HepG2 (cell line): ENCODE data around the gene ZBP1. TPM values are rescaled to one million over a fixed set of nuclear protein-coding genes. Genes with fewer than 3 reads are reported as not detected.

Source experiments
- ARID3A ChIP-seq: IDR thresholded peaks from 2 replicates; pipeline ENCODE4 v1.6.1; 2012; ENCODE audit warnings: low read depth, low read length, improper control_type of control experiment
- CBX2 ChIP-seq, 2 experiments: fragments of 200-600 bp in 1 of 2; sonication (generic); formaldehyde crosslinking in 1 of 2; IDR thresholded peaks; 2 replicates each; pipeline versions ENCODE4 v1.7.0 to v1.8.1; 2018 to 2022; ENCODE audit warnings: low read depth in 2 of 2, low read length in 1 of 2, mild to moderate bottlenecking in 1 of 2, missing genetic modification reagents in 1 of 2
- CCAR2 ChIP-seq: fragments of 200-400 bp; formaldehyde crosslinking; optimal IDR thresholded peaks from 2 replicates; pipeline ENCODE3; 2018; ENCODE audit warnings: low read depth, mild to moderate bottlenecking, low read length, moderate library complexity
- CREB3 ChIP-seq: sonication (generic); formaldehyde crosslinking; IDR thresholded peaks from 2 replicates; pipeline ENCODE4 v1.5.0; 2020; ENCODE audit warnings: missing genetic modification reagents
- E2F1 ChIP-seq: sonication (generic); formaldehyde crosslinking; IDR thresholded peaks from 2 replicates; pipeline ENCODE4 v1.5.0; 2020; ENCODE audit warnings: missing genetic modification reagents
- GFI1 ChIP-seq: sonication (generic); formaldehyde crosslinking; IDR thresholded peaks from 2 replicates; pipeline ENCODE4 v1.5.0; 2020; ENCODE audit warnings: missing genetic modification reagents, mild to moderate bottlenecking, borderline replicate concordance
- HDAC2 ChIP-seq: sonication (generic); formaldehyde crosslinking; IDR thresholded peaks from 2 replicates; pipeline ENCODE4 v1.4.0; 2020; ENCODE audit warnings: missing genetic modification reagents
- HES4 ChIP-seq: sonication (generic); formaldehyde crosslinking; IDR thresholded peaks from 2 replicates; pipeline ENCODE4 v1.9.0; 2021; ENCODE audit warnings: mild to moderate bottlenecking, missing genetic modification reagents, borderline replicate concordance
- NR2F1 ChIP-seq, 2 experiments: fragments of 450-650 bp in 1 of 2; formaldehyde crosslinking in 1 of 2; IDR thresholded peaks; 2 replicates each; pipeline versions ENCODE4 v1.5.0 to v1.6.1; 2016 to 2020; ENCODE audit warnings: mild to moderate bottlenecking in 1 of 2, missing compliant biosample characterization in 1 of 2, missing genetic modification reagents in 1 of 2, moderate library complexity in 1 of 2
- RFXANK ChIP-seq: IDR thresholded peaks from 2 replicates; pipeline ENCODE4 v1.6.1; 2016
- RNF2 ChIP-seq: fragments of 450-650 bp; conservative IDR thresholded peaks from 2 replicates; pipeline ENCODE4 v1.6.1; 2016; ENCODE audit warnings: low read depth
- TFAP4 ChIP-seq: sonication (generic); IDR thresholded peaks from 2 replicates; pipeline ENCODE4 v1.6.1; 2016; ENCODE audit warnings: low read depth, borderline replicate concordance
- ZNF20 ChIP-seq: sonication (generic); formaldehyde crosslinking; IDR thresholded peaks from 2 replicates; pipeline ENCODE4 v1.4.0; 2020; ENCODE audit warnings: mild to moderate bottlenecking, moderate library complexity, missing genetic modification reagents
- ZNF263 ChIP-seq: sonication (generic); formaldehyde crosslinking; IDR thresholded peaks from 2 replicates; pipeline ENCODE4 v1.4.0; 2020; ENCODE audit warnings: missing genetic modification reagents
- ZNF292 ChIP-seq: sonication (generic); formaldehyde crosslinking; IDR thresholded peaks from 2 replicates; pipeline ENCODE4 v1.8.1; 2022; ENCODE audit warnings: mild to moderate bottlenecking, low read depth, missing genetic modification reagents, borderline replicate concordance
- ZNF556 ChIP-seq: sonication (generic); formaldehyde crosslinking; IDR thresholded peaks from 2 replicates; pipeline ENCODE4 v1.4.0; 2020; ENCODE audit warnings: mild to moderate bottlenecking, missing genetic modification reagents, borderline replicate concordance
- ZNF652 ChIP-seq: IDR thresholded peaks from 2 replicates; pipeline ENCODE4 v1.6.1; 2016; ENCODE audit warnings: low read depth, borderline replicate concordance
- ZNF746 ChIP-seq: sonication (generic); formaldehyde crosslinking; IDR thresholded peaks from 2 replicates; pipeline ENCODE4 v1.8.0; 2022; ENCODE audit warnings: mild to moderate bottlenecking, missing genetic modification reagents
- ZNF768 ChIP-seq: sonication (generic); formaldehyde crosslinking; IDR thresholded peaks from 2 replicates; pipeline ENCODE4 v1.4.0; 2020; ENCODE audit warnings: missing genetic modification reagents
- ZNF780A ChIP-seq: sonication (generic); formaldehyde crosslinking; IDR thresholded peaks from 2 replicates; pipeline ENCODE4 v1.8.0; 2022; ENCODE audit warnings: mild to moderate bottlenecking, missing genetic modification reagents, moderate library complexity
- polyA plus RNA-seq, 8 experiments: library from polyadenylated mRNA; depleted of rRNA in 3 of 8; stranded (reverse) in 7 of 8; unstranded in 1 of 8; fragments of >200 nt; fragmentation: Illumina TruSeq in 4 of 8; extraction: Trizol in 4 of 8; gene quantifications; 2 replicates each; pipeline versions ENCODE4 v1.2.1 to v1.2.3, GENCODE V29; 2011 to 2016; ENCODE audit warnings: low read depth in 4 of 8, missing spikeins in 1 of 8, mixed read lengths in 1 of 8; ENCODE audit not compliant: insufficient read depth in 1 of 8
- total RNA-seq, 5 experiments: library from RNA; depleted of rRNA; stranded (reverse); fragments of >200 nt; fragmentation: Illumina TruSeq; extraction: Trizol; gene quantifications; 2 replicates each; pipeline ENCODE4 v1.2.3, GENCODE V29; 2016; ENCODE audit warnings: low read depth in 1 of 5

ZBP1 gene
- total and polyA plus RNA-seq, 2 of the 13 experiments (the other 11 are each of a cell fraction or from before 2014, with no cell fraction given): not detected

GRCh38 chr20:57555457-57556184 is 64.6 kb downstream of the ZBP1 start (continued):
- TF ChIP-seq CCAR2: no peak
- no peak for TF ChIP-seq ZNF292 (CRISPR knock-in tag)
- peak; percentile 16; the same call in 1 of the 2 replicates for TF ChIP-seq RNF2
- no peak for TF ChIP-seq TFAP4
- TF ChIP-seq ZNF263: peak; percentile 65; the same call in 1 of the 2 replicates
- no peak for TF ChIP-seq CREB3
- TF ChIP-seq ARID3A: peak; percentile 79
- no peak for TF ChIP-seq HDAC2
- TF ChIP-seq RFXANK: no peak
- TF ChIP-seq GFI1 (CRISPR knock-in tag): no peak
- no peak for TF ChIP-seq ZNF556 (CRISPR knock-in tag)
- no peak for TF ChIP-seq ZNF768
- no peak for TF ChIP-seq E2F1 (CRISPR knock-in tag)
- peak in 1 of 2 experiments; percentile 57; a peak in 1 of 4 replicates for TF ChIP-seq NR2F1 (CRISPR knock-in tag; IDR thresholded peaks at IDR 0.05)
- TF ChIP-seq ZNF780A (CRISPR knock-in tag): no peak
- 0 out of 2 replicates have a peak, but pooled peaks have one; percentile 49 for TF ChIP-seq HES4 (CRISPR knock-in tag)
- TF ChIP-seq ZNF652 (CRISPR knock-in tag): no peak
- TF ChIP-seq ZNF746 (CRISPR knock-in tag): no peak
- 0 out of 2 replicates have a peak, but pooled peaks have one; percentile 32 for TF ChIP-seq CBX2 (IDR thresholded peaks at IDR 0.05; ENCODE audit: low read depth, low read length)
- TF ChIP-seq CBX2 (CRISPR knock-in tag; IDR thresholded peaks at IDR 0.05; ENCODE audit: low read depth): peak; percentile 17; the same call in 1 of the 2 replicates
- no peak for TF ChIP-seq ZNF20
